D341Med (cell line): ENCODE results near the gene CMTM7.

Experiments
- DNase-seq: peaks from one replicate; pipeline ENCODE4 v3.0.0; 2012; ENCODE audit warnings: low spot score

The CMTM7 gene

DNA sequence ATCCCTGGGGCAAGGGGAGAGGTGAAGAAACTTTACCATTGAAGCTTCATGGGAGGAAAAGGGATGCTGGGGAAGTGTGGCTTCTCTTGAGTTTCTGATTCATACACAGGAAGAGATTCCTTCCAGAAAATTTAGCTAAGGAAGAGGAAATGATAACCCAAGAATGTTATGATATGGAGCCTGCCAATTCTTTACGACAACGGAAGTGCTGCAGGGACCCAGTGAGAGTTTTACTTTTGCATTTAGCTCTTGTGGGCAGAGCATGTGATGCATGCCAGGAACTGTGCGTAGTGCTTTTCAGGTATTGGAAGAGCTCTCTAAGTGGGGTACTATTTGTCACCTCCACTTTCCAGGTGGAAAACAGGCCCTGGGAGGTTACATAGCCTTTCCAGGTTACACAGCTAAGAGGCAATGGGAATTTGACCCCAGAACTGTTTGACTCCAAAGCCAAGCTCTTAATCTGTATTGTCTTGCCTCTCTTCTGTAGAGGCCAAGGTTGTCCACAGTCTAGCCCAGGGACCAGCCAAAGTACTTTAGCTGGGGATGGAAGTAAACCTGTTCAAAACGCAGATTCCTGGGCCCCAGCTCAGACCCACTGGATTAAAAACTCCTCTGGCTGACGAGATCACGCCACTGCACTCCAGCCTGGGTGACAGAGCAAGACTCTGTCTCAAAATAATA lies 23.0 kb downstream of the CMTM7 start:
- DNase-seq: no peak

DNA sequence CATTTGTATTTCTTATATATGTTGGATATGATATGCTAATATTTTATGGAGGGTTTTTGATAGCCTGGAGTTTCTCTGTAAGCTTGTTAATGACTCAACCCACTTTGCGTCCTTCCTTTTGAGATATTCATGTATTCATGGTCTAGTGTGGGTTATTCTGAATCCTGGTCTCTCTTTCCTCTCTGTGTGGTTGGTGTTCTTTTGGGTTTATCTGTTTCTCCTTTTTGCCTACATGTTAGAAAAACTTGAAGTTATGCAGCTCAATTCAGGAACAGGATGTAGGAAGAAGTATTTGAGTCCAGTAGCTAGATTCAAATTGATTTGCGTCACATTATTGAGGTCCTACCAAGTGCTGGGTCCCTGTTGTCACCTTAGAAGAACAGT lies 28.1 kb downstream of the CMTM7 start:
- DNase-seq: no peak

DNA sequence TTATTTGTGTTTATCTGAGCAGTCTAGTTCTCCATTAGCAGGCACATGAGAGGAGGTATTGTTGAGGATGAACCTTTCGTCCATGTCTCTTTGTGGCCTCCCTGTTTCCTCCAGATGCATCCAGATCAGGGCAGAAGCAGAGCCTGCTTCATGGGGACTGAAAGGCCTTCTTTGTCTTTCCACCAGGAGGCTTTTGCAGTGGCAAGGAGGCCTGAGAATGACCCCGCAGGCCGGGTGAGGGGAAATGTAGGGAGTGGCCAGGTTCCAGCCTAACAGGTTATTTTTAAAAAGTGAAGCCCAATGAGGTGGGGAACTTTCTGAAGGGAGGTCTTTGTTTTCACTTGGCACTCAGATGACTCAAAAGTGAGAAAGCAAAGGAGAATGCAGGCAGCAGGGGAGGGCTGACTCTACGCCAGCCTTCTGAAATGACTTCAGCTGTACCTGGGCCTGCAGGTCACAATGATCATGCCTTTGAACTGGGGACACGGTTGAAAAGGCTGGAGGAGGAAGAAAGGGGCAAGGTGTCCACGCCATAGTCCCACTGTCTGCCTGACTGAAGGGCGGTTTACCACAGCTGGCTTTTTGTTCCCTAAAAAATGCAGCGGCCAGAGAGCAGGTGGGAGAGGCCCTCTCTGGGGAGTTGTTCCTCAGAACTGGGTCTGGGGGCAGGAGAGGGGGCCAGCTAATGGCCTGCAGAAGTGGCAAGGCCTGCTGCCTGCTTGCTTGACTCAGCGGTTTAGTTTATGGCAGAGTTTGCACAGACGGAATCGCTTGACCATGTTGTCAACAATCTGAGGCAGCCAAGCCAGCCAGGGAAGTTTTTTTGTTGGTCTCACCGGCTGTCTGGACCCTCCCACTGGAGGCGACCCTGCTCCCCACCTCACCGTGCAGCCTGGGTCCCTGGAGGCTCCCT lies 28.7 kb downstream of the CMTM7 start:
- DNase-seq: no peak

DNA sequence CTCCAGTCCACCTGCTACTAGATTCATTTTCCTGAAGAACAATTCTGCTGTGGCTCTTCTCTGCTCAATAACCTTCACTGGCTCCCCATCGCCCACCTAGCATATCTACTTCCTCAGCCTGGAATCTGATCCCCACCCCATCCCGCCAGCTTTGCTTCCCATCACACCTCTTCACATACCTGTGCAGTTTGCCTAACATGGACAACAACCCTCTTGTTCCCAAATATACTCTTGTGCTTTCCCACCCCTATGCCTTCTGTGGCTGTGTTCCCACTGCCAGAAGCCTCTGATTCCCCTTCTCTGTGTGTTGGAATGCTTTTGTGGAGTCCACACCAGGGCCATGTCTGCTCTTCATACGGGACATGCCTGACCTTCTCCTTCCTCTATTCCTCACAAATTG lies 29.5 kb downstream of the CMTM7 start:
- DNase-seq: no peak

DNA sequence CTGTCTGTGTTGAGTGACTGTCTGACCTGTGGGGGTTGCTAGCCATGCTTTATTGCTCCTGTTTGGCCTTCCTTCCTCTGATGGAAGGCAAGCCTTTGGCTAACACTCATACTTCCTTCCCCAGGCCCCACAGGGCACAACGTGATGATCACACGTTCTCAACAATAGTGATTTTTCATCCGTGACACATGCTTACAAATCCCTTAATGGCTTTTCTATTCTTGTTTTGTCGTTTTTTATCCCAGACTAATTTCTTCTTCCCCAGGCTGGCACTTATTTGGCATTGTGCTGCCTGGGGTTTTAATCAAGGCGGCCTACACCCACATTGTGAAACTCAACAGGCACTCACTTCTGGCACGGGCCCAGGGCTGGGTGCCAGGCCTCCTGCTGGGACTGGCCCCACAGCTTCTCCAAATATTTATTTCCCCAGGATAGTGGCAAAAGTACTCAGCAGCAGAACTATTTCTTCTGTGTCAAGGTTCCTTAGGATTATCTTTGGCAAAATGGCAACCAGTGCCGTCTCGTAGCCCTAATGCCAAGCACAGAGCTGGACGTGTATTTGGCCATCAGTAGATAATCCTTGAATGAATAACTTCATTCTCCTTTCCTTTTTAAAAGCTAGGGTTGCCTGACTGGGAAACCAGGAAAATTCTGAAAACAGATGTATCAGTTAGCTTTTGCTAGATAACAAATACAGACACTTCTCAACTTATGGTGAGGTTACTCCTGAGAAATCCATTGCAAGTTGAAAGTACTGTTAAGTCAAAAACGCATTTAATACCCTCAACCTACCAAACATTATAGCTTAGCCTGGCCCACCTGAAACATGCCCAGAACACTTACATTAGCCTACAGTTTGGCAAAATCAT lies 30.6 kb downstream of the CMTM7 start:
- no peak for DNase-seq

DNA sequence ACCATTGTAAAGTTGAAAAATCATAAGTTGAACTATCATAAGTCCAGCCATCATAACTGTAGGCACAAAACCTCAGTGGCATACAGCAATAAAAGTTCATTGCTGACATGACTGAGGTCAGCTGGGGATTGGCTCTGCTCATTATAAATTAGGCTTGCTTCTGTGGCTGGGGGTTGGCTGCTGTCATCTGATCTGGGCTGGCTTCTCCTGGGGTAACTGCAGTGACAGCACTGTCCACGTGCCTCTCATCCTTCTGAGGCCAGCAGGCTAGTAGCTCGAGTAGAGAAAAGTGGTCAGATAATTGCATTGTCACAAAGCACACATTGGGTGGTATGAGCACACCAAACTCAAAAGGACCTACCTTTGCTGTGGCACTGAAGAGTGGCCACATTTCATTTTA lies 31.3 kb downstream of the CMTM7 start:
- no peak for DNase-seq

DNA sequence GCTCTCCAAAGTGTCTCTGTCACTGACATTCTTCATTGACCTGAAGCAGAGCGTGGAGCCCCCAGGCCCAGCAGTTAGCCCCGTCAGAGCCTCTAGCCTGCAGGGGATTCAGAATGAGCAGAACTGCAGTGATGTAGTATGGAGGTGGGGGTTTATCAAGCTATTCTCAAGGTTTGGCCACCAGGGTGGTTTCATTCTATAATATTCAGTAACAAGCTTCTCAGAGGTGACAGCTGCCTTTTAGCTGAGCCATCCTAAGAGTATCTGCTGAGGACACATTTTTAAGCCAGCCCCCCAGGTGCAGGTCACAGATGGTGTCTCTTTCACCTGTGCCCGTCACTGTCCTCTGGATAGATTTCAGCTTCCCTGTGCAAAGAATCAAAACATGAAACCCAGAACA lies 31.9 kb downstream of the CMTM7 start:
- no peak for DNase-seq

DNA sequence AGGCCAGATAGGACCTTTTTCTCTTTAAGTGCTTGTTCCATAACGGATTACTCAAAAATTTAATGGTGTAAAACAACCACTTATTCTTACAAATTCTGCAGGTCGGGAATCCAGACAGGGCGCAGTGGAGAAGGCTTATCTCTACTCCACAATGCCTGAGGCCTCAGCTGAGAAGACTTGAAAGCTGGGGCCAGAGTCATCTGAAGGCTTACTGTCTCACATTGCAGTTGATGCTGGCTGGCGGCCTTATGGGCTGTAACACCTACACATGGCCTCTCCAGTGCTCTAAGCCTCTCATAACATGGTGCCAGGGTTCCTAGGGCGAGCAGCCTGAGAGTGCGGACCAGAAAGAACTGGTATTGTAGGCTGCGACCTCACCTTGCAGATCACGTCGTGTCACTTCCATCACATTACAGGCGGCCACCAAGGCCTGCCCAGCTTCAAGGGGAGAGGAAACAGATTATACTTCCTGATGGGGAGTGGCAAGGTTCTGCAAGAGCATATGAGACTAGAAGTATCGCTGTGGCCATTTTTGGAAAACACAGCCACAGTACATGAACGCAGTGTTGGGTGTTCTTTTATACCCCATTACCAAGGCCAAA lies 32.4 kb downstream of the CMTM7 start:
- DNase-seq: no peak

DNA sequence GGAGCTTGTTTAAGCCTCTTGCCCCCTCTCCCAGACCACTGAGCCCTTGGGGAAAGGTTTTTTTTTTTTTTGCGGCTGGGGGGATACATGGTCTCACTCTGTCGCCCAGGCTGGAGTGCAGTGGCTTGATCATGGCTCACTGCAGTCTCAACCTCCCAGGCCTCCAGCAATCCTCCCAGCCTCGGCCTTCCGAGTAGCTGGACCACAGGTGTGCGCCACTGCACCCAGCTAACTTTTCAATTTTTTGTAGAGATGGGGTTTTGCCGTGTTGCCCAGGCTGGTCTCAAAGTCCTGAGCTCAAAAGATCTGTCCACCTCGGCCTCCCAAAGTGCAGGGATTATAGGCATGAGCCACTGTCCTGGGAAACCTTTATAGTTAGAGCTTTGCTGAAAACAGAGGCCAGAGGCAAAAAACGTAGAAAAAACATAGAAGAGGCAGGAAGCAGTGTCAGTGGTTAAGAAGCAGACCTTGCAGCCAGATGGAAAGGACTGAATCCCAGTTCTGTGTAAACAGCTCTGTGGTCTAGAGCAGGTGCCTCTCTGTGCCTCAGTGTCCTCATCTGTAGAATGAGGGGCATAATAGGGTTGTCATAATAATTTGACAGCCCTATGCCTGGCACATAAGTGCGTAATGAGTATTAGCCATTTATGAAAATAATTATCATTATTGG lies 33.1 kb downstream of the CMTM7 start:
- no peak for DNase-seq

DNA sequence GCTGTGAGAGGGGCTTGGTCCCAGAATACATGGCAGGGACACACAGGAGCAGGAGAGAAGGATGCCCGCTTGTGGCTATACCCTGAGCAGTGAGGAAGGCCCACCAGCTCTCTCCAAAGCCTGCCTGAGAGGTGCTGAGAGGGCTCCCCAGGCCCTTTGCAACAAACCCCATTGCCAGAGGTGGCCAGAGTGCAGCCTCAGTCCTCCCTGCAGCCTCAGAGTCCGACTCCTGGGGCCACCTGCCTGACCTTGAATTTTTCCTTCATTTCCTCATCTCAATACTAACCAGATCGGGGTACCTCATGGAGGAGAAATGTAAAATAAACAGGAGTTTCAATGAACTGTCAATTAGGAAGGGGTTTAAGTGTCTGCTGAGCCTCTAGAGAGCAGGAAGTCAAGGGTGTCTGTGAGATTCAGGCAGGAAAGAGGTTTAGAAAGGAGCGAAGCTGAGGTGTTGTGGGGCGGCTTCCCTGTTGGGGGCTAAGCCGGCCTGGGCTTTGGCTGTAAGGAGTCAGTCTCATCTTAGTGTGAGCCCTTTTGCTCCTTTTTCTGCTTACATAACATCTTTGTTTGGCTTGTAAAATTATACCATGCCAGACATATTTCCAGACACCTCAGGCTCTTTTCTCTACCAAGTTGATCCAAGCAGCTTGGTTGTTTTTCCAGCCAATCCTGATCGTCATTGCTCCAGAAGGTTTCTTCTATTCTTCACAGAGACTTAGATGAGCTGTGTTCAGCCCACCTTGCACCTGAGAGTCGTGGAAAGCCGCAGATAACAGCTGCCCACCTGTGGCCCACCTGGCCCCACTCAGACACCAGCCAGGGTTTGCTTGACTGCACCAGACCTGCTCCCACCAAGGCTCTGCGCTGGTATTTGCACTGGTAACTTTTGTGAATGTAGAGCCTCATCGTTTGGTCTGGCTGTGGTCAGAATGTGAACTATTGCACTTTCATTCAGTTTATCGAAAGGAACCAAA lies 36.7 kb downstream of the CMTM7 start:
- DNase-seq: no peak

DNA sequence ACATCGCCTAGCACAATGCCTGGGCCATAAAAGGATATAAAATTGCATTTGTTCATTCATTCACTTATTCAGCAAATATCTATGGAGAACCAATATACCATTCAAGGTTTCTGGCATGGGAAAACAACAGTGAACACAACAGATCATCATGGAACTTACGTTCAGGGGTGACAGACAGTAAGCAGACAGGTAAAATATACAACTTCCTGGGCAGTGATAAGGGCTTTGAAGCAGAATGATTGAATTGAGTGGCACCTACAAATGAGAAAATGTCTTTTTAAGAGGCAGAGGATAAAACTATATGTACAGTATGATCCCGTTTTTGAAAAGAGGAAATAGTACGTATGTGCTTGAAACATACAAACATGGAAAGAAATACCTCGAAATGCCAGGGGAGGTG lies 39.2 kb downstream of the CMTM7 start:
- no peak for DNase-seq

DNA sequence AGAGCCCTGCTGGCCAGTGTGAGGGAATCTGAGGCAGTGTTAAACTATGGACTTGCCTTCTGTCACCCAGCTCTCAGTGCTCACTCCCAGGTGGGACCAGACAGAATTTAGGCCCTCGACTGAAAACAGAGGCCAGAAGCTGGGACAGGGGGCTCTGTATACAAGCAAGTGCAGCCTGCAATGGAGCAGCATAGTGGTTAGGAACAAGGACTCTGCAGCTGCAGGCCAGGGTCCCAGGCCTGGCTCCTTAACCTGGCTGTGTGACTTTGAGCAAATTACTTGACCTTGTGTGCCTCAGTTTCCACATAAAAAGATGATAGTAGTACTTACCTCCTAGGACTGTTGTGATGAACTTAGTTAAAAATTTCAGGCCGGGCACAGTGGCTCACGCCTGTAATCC lies 39.8 kb downstream of the CMTM7 start:
- no peak for DNase-seq

DNA sequence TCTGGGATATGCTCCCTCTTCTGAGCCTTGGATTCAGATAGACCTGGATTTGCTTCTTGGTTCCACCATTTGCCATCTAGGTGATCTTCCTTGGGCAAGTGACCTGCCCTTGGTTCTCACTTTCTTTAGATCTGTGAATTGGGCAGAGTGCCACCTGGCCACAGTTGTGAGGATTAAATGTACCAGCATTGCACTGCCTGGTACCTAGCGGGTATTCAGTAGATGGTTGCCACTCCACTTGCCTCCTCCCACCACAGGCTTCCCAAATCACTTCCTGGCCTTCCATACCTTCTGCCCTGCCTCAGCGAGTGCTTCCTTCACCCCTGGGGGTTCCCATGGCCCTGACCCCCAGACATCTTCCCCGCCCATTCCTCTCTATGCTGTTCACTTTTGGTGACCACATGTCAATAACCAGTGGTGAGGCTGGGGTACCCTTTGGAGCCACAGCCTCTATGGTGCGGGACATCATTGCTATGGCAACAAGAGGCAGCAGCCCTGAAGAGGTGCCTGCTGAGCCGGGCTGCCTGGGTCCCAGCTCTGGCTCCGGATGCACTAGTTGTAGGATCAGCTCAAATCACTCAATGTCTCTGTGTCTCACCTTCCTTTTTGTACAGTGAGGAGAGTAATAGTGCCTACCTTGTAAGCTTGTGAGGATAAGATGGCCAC lies 40.5 kb downstream of the CMTM7 start:
- DNase-seq: no peak

DNA sequence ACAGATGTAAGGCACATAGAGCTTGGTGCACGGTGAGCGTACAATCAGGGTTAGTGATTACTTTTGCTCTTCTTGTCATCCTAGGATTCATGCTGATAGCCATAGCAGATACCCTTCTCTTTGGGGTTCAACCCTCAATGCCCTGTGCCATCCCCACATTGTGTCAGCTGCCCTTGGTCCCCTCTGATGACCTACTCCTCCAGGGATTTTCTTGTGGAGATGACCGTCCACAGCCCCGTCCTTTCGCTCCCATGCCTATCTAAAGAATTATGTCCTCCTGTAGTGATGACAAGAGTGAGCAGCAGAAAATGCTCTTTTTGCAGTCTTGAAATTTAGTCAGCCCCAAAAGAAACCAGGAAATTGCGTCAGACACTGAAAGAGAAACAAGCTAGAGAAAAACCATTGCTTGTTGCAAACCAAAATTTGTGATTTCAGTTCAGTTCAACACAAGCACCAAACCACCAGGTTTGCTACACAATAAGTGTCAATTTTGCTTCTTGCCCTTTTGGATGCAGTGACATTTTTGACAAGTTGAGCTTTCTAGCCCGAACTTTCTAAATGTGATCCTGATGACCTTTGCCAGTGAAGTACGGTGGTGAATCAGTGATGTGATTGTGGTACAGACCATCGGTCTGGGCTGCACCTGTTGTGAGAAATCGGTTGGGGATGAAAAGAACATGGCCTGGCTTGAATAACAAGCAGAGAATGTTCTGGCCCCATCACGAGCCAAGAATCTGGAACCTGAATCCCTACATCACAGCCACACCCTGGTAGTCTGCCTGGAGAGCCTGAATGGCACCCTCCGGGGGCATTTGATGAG lies 41.3 kb downstream of the CMTM7 start:
- no peak for DNase-seq

DNA sequence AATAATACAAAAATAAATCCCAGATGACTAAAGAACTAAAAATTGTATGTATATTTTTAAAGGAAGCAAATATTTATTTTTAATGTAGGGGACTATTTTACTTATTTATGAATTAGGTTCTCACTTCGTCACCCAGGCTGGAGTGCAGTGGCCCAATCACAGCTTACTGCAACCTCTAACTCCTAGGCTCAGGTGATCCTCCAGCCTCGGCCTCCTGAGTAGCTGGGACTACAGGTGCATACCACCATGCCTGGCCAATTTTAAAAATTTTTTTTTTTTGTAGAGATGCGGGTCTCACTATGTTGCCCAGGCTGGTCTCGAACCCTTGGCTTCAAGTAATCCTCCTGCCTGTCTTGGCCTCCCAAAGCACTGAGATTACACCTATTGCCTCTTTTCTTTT lies 42.6 kb downstream of the CMTM7 start:
- DNase-seq: no peak

DNA sequence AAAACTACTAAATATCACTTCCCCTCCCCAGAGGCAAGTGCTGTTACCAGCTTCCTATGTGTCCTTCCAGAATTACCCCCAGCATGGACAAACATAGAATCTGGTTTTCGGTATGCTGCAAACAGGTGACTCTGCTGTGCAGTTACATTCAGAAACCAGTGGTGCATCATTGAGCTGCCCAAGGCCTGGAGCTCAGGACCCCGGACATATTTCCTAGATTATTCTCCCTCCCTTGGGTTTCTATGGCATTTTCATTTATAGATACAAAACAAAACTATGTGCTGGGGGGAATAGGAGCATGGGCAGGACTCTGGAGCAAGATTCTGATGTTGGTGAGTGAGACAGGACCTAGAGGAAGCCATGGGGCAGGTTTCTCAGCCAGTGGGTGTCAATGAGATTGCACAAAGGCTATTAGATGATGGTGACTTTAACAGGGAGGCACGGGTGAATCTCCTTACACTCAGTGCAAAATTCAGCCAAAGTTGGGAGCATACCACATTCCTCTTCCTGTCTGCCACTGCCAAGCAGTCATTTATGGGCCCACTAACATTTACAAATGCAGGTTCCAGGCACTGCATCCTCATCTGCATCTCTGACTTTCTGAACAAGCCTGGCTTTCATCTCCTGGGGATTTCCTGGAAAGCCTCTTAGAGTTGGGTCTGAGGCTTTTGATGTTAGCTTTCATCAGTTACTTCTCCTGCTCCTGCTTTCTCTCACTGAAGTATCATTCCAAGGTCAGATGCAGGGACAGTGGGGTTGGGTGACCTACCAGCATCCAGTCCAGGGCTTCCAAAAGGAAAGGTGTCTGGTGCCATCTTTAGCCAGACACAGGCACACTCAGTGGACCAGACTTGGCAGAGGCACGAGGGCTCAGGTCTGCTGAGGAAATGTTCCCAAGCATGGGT lies 44.5 kb downstream of the CMTM7 start:
- no peak for DNase-seq

DNA sequence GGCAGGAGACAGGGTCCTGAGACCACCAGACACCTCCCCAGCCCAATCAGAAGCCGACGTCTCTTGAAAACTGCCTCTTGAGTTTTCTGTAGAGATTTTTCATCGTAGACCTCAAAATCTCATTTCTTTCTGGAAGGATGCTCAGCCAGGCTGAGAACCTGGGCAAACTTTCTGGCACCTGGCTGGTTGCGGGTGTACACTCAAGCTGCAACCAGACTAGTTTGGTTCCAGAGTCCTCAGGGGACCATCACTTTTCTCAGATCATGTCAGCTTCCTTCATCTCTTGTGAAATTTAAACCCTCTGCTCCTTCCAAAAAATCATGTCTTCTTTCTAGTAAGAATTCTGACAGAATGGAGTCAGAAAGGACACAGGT lies 45.1 kb downstream of the CMTM7 start:
- DNase-seq: no peak

DNA sequence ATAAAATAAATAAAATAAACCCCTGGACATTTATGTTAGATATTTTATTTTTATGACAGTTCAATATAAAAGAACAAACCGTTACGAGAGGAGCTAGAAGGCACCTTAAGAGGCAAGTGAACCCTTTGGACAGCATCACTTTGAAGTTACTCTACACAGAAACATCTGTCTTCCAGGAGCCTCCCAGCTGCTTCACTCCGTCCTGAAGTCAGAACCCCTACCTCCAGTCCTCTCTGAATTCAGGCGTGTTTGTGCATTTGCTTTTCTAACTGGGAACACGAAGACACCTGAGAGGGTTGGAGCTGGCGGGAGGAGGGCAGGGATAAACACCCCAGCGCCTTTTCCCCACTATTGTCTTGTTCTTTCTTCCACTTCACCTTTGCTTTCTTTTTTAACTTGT lies 46.2 kb downstream of the CMTM7 start:
- DNase-seq: no peak
